Measurements from ENCODE around the gene AP3S1.
"Not testable (repeated sequence)": the region's sequence is repeated elsewhere in the genome, so short reads cannot be mapped to it uniquely, and the experiment has no call there.

AP3S1 gene

GRCh38 chr5:115820846-115821245 lies 20.9 kb upstream of the AP3S1 start:
- TF ChIP-seq CTCF (IDR thresholded peaks at IDR 0.05; ENCODE audit: control insufficient read depth, extremely low read depth, insufficient read depth), result no peak
- H3K4me3 ChIP-seq (ENCODE audit: low read depth, low read length), result no peak overlapping the region
- DNase-seq (ENCODE audit: low read depth), result no peak

DNA sequence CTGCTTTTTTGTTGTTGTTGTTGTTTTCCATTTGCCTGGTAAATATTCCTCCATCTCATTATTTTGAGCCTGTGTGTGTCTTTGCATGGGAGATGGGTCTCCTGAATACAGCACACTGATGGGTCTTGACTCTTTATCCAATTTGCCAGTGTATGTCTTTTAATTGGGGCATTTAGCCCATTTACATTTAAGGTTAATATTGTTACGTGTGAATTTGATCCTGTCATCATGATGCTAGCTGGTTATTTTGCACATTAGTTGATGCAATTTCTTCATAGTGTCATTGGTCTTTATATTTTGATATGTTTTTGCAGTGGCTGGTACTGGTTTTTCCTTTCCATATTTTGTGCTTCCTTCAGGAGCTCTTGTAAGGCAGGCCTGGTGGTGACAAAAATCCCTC lies 16.8 kb upstream of the AP3S1 start:
- DNase-seq (ENCODE audit: low read depth); H3K4me3 ChIP-seq (ENCODE audit: low read depth, low read length): not testable (repeated sequence)

DNA sequence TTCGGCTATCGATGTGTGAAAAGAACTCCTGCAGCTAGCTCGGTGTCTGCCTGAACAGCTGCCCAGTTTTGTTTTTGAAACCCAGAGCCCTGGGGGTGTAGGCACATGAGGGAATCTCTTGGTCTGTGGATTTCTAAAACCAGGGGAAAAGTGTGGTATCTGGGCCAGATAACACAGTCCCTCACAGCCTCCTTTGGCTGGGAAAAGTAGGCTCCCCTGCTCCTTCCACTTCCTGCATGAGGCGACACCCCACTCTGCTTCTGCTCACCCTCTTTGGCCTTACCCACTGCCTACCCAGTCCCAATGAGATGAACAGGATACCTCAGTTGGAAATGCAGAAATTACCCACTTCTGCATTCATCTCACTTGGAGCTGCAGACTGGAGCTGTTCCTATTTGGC lies 15.8 kb upstream of the AP3S1 start:
- no peak for DNase-seq (ENCODE audit: low read depth)
- TF ChIP-seq CTCF (IDR thresholded peaks at IDR 0.05; ENCODE audit: control insufficient read depth, extremely low read depth, insufficient read depth), result no peak

GRCh38 chr5:115829913-115830312 lies 11.8 kb upstream of the AP3S1 start:
- TF ChIP-seq CTCF (IDR thresholded peaks at IDR 0.05; ENCODE audit: control insufficient read depth, extremely low read depth, insufficient read depth), result no peak
- no peak overlapping the region for H3K4me3 ChIP-seq (ENCODE audit: low read depth, low read length)
- DNase-seq (ENCODE audit: low read depth), result no peak

More for the DNA sequence above, 15.8 kb upstream of the AP3S1 start:
- H3K4me3 ChIP-seq (ENCODE audit: low read depth, low read length), result no peak overlapping the region

DNA sequence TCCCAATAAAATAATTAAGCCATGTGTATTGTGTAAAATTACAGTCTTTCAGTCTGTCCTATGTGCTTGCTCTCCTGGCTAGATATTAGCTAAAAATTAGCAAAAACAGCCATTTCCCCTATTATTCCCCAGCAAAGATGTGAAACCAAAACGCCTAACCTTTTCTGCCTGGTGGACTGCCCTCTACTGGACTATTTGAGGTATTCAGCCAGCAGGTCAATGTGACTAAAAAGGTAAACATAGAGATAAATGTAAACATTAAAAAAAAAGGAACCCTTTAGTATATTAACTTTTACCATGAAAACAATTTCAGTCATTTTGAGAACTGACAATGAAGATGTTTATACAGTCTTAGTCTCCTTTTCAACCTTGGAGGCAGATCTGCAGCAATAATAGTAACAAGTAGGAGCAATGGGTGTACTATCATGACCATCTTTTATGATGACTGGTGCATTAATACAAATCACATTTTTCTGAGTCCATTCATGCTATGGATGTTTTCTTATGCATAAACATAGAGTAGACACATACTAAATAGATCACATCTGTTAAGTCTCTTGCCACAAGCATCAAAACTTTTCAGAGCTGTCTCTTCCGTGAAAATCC lies 10.5 kb upstream of the AP3S1 start:
- no peak overlapping the region for H3K4me3 ChIP-seq (ENCODE audit: low read depth, low read length)
- DNase-seq (ENCODE audit: low read depth), result no peak
- TF ChIP-seq CTCF (IDR thresholded peaks at IDR 0.05; ENCODE audit: control insufficient read depth, extremely low read depth, insufficient read depth), result peak; percentile 79

DNA sequence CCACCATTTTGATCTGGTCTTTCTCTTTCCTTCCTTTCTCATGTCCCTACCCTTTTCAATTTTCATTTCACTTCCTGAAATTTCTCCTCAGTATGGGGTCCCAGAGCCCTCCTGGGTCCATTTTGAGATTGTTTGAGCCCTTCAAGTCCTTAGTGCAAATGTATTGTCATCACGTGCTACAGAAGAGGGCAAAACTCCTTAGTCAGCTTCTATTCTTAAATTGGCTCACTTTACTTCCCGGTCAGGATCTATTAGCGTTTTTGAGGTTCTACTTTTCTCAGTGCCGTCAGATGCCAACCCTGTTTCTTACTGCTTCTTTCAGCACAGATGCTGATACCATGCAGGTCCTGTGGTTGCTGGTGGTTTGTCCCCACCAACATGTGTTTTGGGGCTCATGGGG lies 6.3 kb upstream of the AP3S1 start:
- DNase-seq (ENCODE audit: low read depth), result no peak
- no peak for TF ChIP-seq CTCF (IDR thresholded peaks at IDR 0.05; ENCODE audit: control insufficient read depth, extremely low read depth, insufficient read depth)
- H3K4me3 ChIP-seq (ENCODE audit: low read depth, low read length), result no peak overlapping the region

DNA sequence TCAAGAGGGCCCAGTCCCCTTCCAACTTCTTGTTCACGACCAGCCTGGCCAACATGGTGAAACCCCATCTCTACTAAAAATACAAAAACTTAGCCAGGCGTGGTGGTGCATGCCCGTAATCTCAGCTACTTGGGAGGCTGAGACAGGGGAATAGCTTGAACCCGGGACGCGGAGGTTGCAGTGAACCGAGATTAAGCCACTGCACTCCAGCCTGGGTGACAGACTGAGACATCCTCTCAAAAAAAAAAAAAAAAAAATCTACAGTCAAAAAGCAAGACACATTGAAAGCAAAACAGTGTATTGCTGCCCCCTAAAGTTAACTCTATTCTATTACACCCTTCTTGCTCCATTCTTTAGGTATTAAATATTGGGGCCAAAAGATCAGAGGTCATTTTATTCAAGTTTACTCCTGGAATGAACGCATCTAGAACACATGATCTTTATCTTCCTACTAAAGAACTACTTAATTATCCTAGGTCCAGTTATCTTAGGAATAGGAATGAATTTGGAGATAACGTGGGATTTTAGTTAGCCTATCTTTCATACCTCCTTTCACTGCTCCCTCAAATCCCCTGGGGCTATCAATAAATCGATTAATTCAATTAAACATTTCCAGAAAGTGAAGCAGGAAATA lies 2.7 kb upstream of the AP3S1 start:
- H3K4me3 ChIP-seq (ENCODE audit: low read depth, low read length), result no peak overlapping the region
- DNase-seq (ENCODE audit: low read depth), result peak; percentile 30
- peak; percentile 52 for TF ChIP-seq CTCF (IDR thresholded peaks at IDR 0.05; ENCODE audit: control insufficient read depth, extremely low read depth, insufficient read depth)
